Retinal pigment epithelial cell (primary cell): ENCODE measurements around the gene TDRD12.

Experiments used
- DNase-seq: peaks from one replicate; pipeline ENCODE4 v3.0.0-alpha.2; 2010; ENCODE audit warnings: low read depth
- H3K4me3 ChIP-seq: 2 replicates; pipeline ENCODE4 v1.5.1; 2011; ENCODE audit warnings: mild to moderate bottlenecking, low read length, control low read depth, moderate library complexity
- CTCF ChIP-seq: conservative IDR thresholded peaks from 2 replicates; pipeline ENCODE4 v1.5.1; 2011; ENCODE audit warnings: low read depth, low read length, control low read depth, inconsistent platforms

TDRD12 gene

GRCh38 chr19:32816555-32817099, 97.1 kb downstream of the TDRD12 start:
- no peak for DNase-seq
- no peak overlapping the region for H3K4me3 ChIP-seq
- no peak for TF ChIP-seq CTCF

- TF ChIP-seq CTCF: no peak
- no peak for DNase-seq
- H3K4me3 ChIP-seq: no peak overlapping the region
Measured at GRCh38 chr19:32817569-32818476, 98.3 kb downstream of the TDRD12 start.

GRCh38 chr19:32818536-32818935, 99.0 kb downstream of the TDRD12 start:
- H3K4me3 ChIP-seq: no peak overlapping the region
- no peak for DNase-seq
- no peak for TF ChIP-seq CTCF

GRCh38 chr19:32819419-32820400, 100.1 kb downstream of the TDRD12 start:
- no peak for TF ChIP-seq CTCF
- H3K4me3 ChIP-seq: no peak overlapping the region
- DNase-seq: no peak

- TF ChIP-seq CTCF: no peak
- H3K4me3 ChIP-seq: no peak overlapping the region
- no peak for DNase-seq
Measured at GRCh38 chr19:32822916-32823746, 103.6 kb downstream of the TDRD12 start.

GRCh38 chr19:32823747-32824102, 104.2 kb downstream of the TDRD12 start:
- no peak for TF ChIP-seq CTCF
- no peak for DNase-seq

More at GRCh38 chr19:32823747-32824102, 104.2 kb downstream of the TDRD12 start:
- no peak overlapping the region for H3K4me3 ChIP-seq
